ENCODE measurements around the gene GALNT9.

The GALNT9 gene

GRCh38 chr12:132292328-132293319 is 36.8 kb downstream of the GALNT9 start:
- TF ChIP-seq, protein P1, sequence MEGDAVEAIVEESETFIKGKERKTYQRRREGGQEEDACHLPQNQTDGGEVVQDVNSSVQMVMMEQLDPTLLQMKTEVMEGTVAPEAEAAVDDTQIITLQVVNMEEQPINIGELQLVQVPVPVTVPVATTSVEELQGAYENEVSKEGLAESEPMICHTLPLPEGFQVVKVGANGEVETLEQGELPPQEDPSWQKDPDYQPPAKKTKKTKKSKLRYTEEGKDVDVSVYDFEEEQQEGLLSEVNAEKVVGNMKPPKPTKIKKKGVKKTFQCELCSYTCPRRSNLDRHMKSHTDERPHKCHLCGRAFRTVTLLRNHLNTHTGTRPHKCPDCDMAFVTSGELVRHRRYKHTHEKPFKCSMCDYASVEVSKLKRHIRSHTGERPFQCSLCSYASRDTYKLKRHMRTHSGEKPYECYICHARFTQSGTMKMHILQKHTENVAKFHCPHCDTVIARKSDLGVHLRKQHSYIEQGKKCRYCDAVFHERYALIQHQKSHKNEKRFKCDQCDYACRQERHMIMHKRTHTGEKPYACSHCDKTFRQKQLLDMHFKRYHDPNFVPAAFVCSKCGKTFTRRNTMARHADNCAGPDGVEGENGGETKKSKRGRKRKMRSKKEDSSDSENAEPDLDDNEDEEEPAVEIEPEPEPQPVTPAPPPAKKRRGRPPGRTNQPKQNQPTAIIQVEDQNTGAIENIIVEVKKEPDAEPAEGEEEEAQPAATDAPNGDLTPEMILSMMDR (IDR thresholded peaks at IDR 0.05; ENCODE audit: extremely low read depth, missing control alignments), result no peak
- no peak for DNase-seq (ENCODE audit: low spot score)

DNA sequence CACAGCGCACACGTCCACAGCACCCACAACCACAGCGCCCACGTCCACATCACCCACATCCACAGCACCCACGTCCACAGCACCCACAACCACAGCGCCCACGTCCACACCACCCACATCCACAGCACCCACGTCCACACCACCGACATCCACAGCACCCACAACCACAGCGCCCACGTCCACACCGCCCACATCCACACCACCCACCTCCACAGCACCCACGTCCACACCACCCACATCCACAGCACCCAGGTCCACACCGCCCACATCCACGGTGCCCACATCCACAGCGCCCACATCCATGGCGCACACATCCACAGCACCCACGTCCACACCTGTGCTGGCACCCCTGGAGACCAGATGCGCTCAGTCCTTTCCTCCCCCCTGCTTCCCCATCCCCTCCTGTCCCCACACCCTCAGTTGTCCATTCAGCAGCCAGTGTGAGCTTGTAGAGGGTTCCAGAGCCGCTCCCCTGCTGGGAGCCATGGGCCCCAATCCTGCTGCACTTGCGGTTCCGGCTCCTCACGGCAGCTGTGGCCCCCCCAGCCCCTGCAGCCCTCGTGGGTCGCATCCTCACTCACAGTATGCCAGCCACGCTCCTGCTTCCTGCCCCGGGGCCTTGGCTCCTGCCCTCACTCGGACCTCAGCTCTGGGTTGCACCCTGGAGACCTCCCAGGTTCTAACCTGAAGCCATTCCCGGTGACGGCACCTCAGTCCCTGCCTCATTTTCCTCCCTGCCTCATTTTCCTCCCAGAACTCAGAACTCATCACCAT is 37.8 kb downstream of the GALNT9 start:
- no peak for DNase-seq (ENCODE audit: low spot score)
- TF ChIP-seq, protein P1 (IDR thresholded peaks at IDR 0.05; ENCODE audit: extremely low read depth, missing control alignments), result no peak

GRCh38 chr12:132290203-132290540 is 39.2 kb downstream of the GALNT9 start:
- DNase-seq (ENCODE audit: low spot score), result no peak
- TF ChIP-seq, protein P1 (IDR thresholded peaks at IDR 0.05; ENCODE audit: extremely low read depth, missing control alignments), result no peak

DNA sequence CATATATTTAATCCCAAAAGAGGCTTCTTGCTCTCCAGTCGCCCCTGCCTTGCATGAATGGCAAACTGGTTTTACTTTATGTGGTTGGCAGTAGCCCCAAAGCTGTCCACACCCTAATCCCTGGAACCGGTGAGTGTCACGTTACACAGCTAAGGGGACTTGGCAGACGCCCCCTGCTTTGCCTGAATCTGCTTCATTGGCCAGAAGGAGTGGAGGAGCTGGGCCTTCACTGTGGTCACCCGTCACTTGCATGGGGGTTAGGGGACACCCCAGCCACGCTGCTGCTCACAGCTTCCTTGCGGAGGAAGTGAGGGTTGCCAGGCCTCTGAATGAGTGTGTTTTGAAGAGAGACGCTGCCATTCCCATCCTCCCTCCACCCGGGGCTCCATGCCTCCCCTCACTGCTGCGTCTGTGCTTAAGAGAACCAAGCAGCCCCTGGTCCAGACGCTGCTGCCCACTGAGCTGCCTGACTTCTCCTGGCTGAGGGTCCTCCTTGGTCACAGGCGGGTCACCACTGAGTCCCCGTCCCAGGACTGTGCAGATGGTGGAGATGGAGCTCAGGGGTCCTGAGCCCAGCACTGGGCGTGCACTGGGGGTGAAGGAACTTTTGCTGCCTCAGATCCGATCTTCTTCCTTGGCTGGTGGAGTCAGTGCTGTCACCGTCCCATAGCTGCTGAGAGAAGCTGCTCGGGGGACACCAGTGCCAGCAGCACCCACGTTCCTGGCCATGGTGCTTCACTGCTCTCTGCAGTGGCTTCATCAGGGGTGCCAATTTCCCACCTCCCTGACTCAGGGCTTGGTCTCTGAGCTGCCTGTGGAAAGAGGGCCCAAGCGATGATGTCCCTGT is 39.8 kb downstream of the GALNT9 start:
- no peak for DNase-seq (ENCODE audit: low spot score)
- TF ChIP-seq, protein P1 (IDR thresholded peaks at IDR 0.05; ENCODE audit: extremely low read depth, missing control alignments), result no peak

- TF ChIP-seq, protein P1 (IDR thresholded peaks at IDR 0.05; ENCODE audit: extremely low read depth, missing control alignments), result no peak
- no peak for DNase-seq (ENCODE audit: low spot score)
These were observed 40.7 kb downstream of the GALNT9 start for GRCh38 chr12:132288516-132289215.

DNA sequence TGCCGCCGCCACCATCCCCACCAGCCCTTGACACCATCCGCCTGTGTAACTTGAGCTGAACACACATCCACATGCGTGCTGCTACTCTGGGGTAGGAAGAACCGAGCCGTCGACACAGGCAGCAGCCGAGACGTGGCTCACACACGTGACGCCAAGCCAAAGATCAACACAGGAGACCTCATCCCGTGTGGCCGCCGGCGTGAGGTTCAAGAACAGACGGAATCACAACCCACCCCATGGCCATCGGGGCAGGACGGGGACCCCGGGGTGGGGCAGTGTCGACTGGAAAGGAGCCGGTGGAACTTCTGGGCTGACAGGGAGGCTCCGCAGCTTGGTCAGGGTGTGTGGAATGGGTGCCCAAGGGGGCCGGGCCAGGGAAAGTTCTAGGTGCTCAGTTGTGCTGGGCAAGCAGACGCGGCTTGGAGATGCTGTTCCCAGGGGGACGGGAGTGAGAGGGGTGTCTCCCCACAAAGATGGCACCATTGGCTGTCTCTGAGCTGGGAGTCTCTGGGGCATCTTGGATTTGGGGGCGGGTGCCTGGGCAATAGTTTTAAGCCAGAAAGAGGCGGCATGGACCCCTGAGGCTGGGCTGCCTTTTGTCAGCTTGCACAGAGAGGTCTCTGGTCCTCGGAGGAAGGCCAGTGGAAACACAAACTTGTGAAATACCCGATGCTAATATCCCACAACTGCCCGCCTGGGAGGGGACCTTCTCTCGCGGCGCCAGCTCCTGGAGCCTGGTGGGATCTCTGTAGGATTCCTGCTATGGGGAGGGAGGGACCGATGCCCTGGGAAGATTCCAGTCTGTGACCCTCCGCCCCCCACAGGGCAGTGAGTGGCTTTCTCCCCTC is 41.8 kb downstream of the GALNT9 start:
- DNase-seq (ENCODE audit: low spot score), result no peak

More for the DNA sequence above, 41.8 kb downstream of the GALNT9 start:
- TF ChIP-seq, protein P1 (IDR thresholded peaks at IDR 0.05; ENCODE audit: extremely low read depth, missing control alignments), result no peak

Data from GM20000 (cell line).